Endothelial cell of umbilical vein (primary cell): ENCODE data around the gene GPR137B.

Source experiments
- CTCF ChIP-seq, 2 donors: IDR thresholded peaks; 1 replicate in 1 of 2; 2 replicates in 1 of 2; pipeline ENCODE4 v1.5.1; 2011; ENCODE audit warnings: low read length in 2 of 2, mild to moderate bottlenecking in 2 of 2, moderate library complexity in 2 of 2, control low read depth in 1 of 2, inconsistent platforms in 1 of 2, low read depth in 1 of 2; ENCODE audit not compliant: insufficient read depth in 1 of 2; ENCODE audit errors: extremely low read depth in 1 of 2
- EZH2 ChIP-seq: IDR thresholded peaks from 2 replicates; pipeline ENCODE4 v1.6.1; 2012; ENCODE audit warnings: borderline replicate concordance, low read depth, mild to moderate bottlenecking, moderate library complexity, low read length, inconsistent platforms; ENCODE audit not compliant: severe bottlenecking
- FOS ChIP-seq: IDR thresholded peaks from 2 replicates; pipeline ENCODE4 v1.6.1; 2011; ENCODE audit warnings: mild to moderate bottlenecking, low read length, moderate library complexity, borderline replicate concordance; ENCODE audit not compliant: insufficient read depth
- GATA2 ChIP-seq: IDR thresholded peaks from 2 replicates; pipeline ENCODE4 v1.7.0; 2011; ENCODE audit warnings: low read depth, mild to moderate bottlenecking, moderate library complexity, mixed read lengths, low read length; ENCODE audit not compliant: insufficient read length, insufficient read depth
- MAX ChIP-seq: IDR thresholded peaks from 2 replicates; pipeline ENCODE4 v1.6.1; 2011; ENCODE audit not compliant: insufficient read depth, insufficient read length
- POLR2A ChIP-seq: IDR thresholded peaks from 2 replicates; pipeline ENCODE4 v1.6.1; 2012; ENCODE audit warnings: low read depth, mild to moderate bottlenecking, control low read depth, low read length
- POLR2AphosphoS5 ChIP-seq: IDR thresholded peaks from 2 replicates; pipeline ENCODE4 v1.6.1; 2012; ENCODE audit warnings: low read depth, mild to moderate bottlenecking, control low read depth, low read length, moderate library complexity; ENCODE audit not compliant: insufficient read depth

GRCh38 chr1:236222632-236223031, 80.3 kb downstream of the GPR137B start:
- TF ChIP-seq POLR2AphosphoS5 (no peak), CTCF (IDR thresholded peaks at IDR 0.05; ENCODE audit: extremely low read depth in 1 of 2, insufficient read depth in 1 of 2, low read depth in 1 of 2, low read length in 2 of 2) (no peak), GATA2 (no peak), POLR2A (no peak), FOS (no peak), EZH2 (no peak), MAX (no peak)
